GM18499 (cell line): ENCODE measurements around the gene PRRT4.

Experiments
- ATAC-seq: cut with Tn5 transposase; IDR thresholded peaks from one replicate; pipeline ENCODE4 v1.9.1; 2021; ENCODE audit warnings: moderate number of reproducible peaks; ENCODE audit not compliant: insufficient read depth, unreplicated experiment

The PRRT4 gene

DNA sequence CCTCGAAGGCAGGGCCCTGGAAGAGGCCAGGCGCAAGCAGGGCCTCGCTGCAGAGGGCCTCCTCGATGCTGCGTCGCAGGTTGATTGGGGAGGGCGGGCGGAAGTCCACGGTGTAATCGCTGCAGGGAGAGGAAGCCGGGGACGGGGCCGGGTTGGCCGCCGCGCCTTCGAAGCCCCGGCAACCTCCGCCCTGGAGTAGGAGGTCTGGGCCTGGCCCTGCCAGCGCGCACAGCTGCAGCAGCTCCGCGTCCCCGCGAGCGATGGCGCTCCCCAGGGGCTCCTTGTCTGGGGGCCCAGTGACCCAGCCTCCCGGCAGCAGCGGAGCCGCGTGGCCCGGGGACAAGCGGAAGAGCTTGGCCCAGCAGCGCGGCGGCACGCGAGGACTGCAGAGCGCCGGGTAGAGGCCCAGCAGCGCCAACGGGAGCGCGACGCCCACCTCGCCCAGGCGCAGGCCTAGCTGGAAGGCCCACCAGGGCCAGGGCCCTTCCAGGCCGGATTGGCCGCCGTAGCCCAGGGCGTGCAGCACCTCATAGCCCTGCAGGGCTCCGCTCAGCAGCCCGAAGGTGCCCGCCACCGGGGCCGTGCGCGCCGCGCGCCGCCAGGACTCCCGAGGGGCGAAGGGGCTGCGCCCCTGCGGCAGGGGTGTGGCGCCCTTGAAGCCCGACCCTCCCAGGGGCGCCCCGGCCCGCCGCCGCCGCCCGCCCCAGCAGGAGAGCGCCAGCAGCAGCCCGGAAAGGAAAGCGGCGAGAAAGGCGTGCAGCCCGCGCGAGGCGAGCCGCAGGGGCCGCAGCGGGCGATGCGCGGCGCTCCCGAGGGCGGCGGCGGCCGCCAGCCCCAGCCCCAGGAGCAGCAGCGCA, 10.0 kb downstream of the PRRT4 start:
- no peak for ATAC-seq

DNA sequence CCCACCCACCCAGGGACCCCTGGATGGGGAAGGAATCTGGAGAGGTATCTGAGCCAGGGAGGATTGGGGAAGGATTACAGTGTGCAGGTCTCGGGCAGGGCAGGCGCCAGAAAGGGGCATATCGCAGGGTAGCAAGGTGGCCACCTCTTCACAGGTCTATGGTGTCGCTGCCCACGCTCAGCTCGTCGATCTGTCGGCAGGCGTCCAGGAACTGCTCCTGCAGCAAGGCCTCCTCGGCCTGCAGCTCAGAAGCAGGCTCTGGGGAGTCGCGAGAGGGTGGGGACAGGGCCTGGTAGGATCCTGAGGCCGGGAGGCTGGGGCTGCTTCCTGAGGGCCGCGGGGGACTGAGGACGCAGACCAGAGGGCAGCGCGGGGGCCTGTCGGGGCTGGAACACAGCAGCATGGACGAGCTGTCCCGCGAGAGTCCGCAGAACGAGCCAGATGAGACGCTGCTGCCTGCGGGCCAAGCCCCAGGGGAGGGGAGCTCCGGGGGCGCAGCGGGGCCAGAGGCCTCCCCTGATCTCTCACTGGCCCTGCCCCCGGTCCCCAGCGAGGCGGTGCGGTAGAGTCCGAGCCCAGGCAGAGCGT, 10.7 kb downstream of the PRRT4 start:
- ATAC-seq = no peak

DNA sequence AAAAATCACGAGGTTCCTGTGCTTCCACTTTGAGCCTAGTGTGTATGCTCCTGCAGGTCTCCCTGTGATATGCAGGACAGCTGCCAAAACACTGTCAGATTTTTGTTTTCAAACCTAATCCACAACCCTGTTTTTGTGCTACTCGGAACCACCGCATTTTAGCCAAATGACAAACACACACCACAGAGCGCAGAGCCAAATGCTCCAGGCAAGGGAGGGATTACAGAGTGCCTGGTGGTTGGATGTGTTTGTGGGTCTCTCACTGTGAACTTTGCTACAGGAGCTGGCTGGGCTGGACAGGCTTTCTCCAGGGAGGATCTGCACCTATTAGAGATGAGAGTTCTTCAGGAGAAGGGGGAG, 12.0 kb downstream of the PRRT4 start:
- ATAC-seq = no peak

GRCh38 chr7:128347647-128348097, 13.8 kb downstream of the PRRT4 start:
- ATAC-seq = no peak

- ATAC-seq = no peak
Measured at GRCh38 chr7:128344431-128344774, 17.1 kb downstream of the PRRT4 start.

GRCh38 chr7:128343554-128344430, 17.7 kb downstream of the PRRT4 start, which contains the start of gene RBM28:
TSS of gene RBM28 (minus strand) at chr7:128343908. CDS start at chr7:128343793, 115 bp downstream.
- ATAC-seq = peak; percentile 69

DNA sequence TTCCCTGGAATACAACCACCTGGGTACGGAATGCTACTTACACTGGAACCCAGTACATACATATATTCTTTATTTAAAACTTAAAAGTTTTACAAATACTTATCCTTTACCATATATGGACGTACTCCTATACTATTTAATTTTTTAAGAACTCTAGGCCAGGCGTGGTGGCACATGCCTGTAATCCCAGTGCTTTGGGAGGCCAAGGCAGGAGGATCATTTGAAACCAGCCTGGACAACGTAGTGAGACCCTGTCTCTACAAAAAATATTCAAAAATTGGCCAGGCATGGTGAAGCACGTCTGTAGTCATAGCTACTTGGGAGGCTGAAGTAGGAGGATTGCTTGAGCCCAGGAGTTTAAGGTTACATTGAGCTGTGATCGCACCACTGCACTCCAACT, 19.8 kb downstream of the PRRT4 start:
- no peak for ATAC-seq

DNA sequence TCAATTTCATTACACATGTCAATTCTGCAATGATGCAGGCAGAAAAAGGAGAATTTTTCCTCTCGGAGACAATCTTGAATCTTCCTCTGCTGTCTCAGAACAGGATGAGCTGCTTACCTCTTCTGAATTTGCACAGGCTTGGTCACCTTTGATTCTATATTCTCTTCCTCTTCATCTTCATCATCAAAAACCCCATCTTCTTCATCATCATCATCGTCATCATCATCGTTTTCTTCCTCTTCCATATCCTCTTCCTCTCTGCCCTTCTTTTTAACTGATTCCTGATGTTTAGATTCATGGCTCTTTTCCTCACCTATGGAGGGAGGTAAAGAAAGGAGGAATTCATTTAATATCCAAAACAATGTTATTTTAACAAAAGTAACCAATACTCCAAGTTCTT, 25.8 kb downstream of the PRRT4 start:
- no peak for ATAC-seq

- no peak for ATAC-seq
Measured at GRCh38 chr7:128324368-128324680, 37.2 kb downstream of the PRRT4 start.

GRCh38 chr7:128323459-128324367, 37.8 kb downstream of the PRRT4 start:
- no peak for ATAC-seq

DNA sequence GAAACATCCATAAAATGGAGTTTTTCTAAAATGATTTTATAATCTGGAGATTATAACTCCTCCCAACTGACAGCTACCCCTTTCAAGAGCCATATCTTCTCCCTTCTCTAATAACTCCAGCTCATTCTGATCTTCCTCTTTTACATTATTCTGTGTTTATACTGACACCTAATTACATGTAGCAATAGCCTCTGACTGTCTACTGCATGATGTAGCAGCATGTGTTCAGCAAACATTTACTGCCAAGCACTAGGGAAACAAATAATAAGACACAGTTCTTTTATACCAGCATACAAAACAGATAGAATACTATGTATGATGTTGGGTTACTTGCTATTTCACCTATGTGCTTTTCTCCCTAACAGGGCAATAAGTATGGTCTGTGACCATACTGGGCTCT, 38.5 kb downstream of the PRRT4 start:
- ATAC-seq = no peak

GRCh38 chr7:128322040-128322643, 39.3 kb downstream of the PRRT4 start:
- no peak for ATAC-seq

- no peak for ATAC-seq
Measured at GRCh38 chr7:128321044-128321422, 40.5 kb downstream of the PRRT4 start.

DNA sequence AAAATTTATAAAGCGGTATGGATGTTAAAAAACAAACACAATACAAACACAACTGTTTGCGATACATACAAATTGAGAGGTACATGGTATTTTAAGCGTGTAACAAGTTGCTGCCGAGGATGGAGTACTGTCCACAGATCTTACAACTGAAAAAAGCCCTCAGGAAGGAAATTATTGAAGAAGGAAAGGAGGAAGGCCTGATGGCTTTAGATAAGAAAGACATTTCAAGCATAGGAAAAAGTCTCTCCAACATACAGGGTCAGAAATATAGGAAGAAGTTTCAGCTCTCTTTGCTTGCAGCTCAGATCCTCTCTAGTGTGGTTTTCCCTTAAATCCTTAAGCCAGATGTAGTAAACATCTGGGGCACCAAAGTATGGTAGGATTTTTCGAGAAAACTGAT, 42.8 kb downstream of the PRRT4 start:
- no peak for ATAC-seq

DNA sequence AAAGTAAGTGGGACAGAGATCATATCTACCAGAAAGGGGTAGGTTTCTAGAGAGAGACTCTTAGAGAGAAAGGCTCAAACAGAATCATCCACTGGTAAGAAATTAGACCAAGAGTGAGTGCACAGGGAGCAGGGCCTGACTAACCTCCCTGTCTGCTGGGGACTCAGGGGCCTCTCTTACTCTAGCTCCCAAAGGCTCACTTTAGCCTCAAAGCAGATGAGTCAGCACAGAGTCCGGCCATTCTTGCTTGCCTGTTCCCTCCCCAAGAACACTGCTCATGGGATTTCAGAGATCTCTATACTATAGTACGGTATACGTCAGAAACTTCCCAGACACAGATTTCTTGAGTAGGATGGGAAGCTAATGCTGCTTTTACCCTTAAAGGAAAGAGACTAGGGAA, 50.5 kb downstream of the PRRT4 start:
- no peak for ATAC-seq

GRCh38 chr7:128310499-128310898, 51.0 kb downstream of the PRRT4 start:
- ATAC-seq = no peak

GRCh38 chr7:128309976-128310375, 51.5 kb downstream of the PRRT4 start:
- no peak for ATAC-seq

- ATAC-seq = no peak
Measured at GRCh38 chr7:128309124-128309523, 52.4 kb downstream of the PRRT4 start.

DNA sequence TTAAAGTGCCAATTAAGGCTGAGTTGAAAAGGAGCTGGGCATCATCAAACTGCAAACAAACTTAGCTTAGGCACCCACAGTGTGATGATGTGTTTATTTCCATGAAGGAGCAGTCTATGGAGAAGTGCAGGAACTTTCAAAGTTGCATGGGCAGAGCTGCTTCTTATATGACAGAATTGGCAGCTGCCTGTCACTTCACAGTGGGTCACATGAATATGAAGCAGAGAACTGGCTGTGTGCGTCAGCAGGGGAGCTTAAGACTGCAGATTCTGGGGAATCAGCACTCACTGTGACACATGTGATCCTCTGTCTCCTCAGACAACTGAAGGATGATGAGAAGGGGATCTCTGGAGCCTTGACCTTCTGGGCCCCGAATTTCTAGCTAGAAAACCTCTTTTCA, 54.4 kb downstream of the PRRT4 start:
- ATAC-seq = no peak

- ATAC-seq = no peak
Measured at GRCh38 chr7:128304212-128304611, 57.3 kb downstream of the PRRT4 start.
